K562 (cell line): ENCODE results near the gene SPATA32. TPM values are rescaled to one million over a fixed set of nuclear protein-coding genes. Genes with fewer than 3 reads are reported as not detected.

Experiments used
- ATAC-seq: fragments of 200-7000 bp; cut with Tn5 transposase; 3 replicates; pipeline ENCODE4 v1.9.1; 2020; ENCODE audit warnings: moderate library complexity
- BruUV-seq: library from RNA; stranded (reverse); fragments of 400-500 nt; replicated peaks from 2 replicates; lab custom pipeline; 2021; lab: Mats Ljungman, UMichigan
- CTCF ChIA-PET: fragments of 300-600 bp; formaldehyde crosslinking; extraction: SDS; loops from one replicate; lab custom pipeline; 2021; ENCODE audit warnings: low intra/inter-chr PET ratio; lab: Yijun Ruan, JAX
- POLR2A ChIA-PET: fragments of 300-600, 350-650 bp; sonication (Branson Sonifier 250); formaldehyde crosslinking; extraction: SDS; loops from one replicate; lab custom pipeline; 2021; ENCODE audit warnings: antibody characterized with exemption, inconsistent platforms; lab: Yijun Ruan, JAX
- DNase-seq, 4 experiments: peaks; one replicate each; pipeline versions ENCODE4 v3.0.0 to v3.0.0-alpha.2; 2011 to 2018; ENCODE audit warnings: low spot score in 3 of 4, mixed read lengths in 3 of 4; ENCODE audit errors: extremely low read depth in 1 of 4
- FAIRE-seq: peaks from 2 replicates; lab custom pipeline; 2011; peaks lifted over from hg19 to GRCh38; lab: Jason Lieb, UNC
- H2AFZ ChIP-seq: 2 replicates; pipeline ENCODE4 v1.6.0; 2011; ENCODE audit warnings: low read depth, low read length, control low read depth, inconsistent platforms
- H3K27ac ChIP-seq: fragments of 200-600 bp; 3 replicates; pipeline ENCODE4 v1.8.0; 2011; ENCODE audit warnings: low read depth, mild to moderate bottlenecking, control low read depth, inconsistent platforms, low read length, moderate library complexity, mixed read lengths; ENCODE audit errors: extremely low read depth
- H3K27me3 ChIP-seq, 2 experiments: fragments of 300-600 bp in 1 of 2; 2 replicates in 1 of 2; 3 replicates in 1 of 2; pipeline versions ENCODE4 v1.6.0 to v1.8.0; 2011; ENCODE audit warnings: inconsistent platforms in 2 of 2, low read length in 2 of 2, mild to moderate bottlenecking in 1 of 2, mixed read lengths in 1 of 2, moderate library complexity in 1 of 2; ENCODE audit not compliant: control insufficient read depth in 2 of 2, insufficient read depth in 2 of 2
- H3K36me3 ChIP-seq: fragments of 300-600 bp; 3 replicates; pipeline ENCODE4 v1.8.0; 2011; ENCODE audit warnings: mild to moderate bottlenecking, low read length, inconsistent platforms; ENCODE audit not compliant: control insufficient read depth, insufficient read depth
- H3K4me1 ChIP-seq, 2 experiments: fragments of 200-600 bp in 1 of 2; replicated peaks in 1 of 2; 2 replicates in 1 of 2; 3 replicates in 1 of 2; pipeline versions ENCODE4 v1.5.1 to v1.8.0; 2011; ENCODE audit warnings: inconsistent platforms in 2 of 2, low read length in 2 of 2, mild to moderate bottlenecking in 1 of 2, mixed read lengths in 1 of 2, moderate library complexity in 1 of 2; ENCODE audit not compliant: control insufficient read depth in 2 of 2, insufficient read depth in 2 of 2
- H3K4me2 ChIP-seq: 2 replicates; pipeline ENCODE4 v1.6.1; 2011; ENCODE audit warnings: low read length, control low read depth, inconsistent platforms, mixed read lengths; ENCODE audit not compliant: insufficient read depth
- H3K4me3 ChIP-seq: fragments of 200-600 bp; sonication (generic), shearing (Covaris generic); 2 replicates; pipeline ENCODE4 v1.5.1; 2016; ENCODE audit warnings: control low read depth, inconsistent platforms
- H3K79me2 ChIP-seq: fragments of 200-600 bp; 3 replicates; pipeline ENCODE4 v1.8.0; 2011; ENCODE audit warnings: low read length, inconsistent platforms; ENCODE audit not compliant: control insufficient read depth, insufficient read depth
- H3K9ac ChIP-seq, 2 experiments: 2 replicates each; pipeline versions ENCODE4 v1.6.0 to v1.6.1; 2011; ENCODE audit warnings: low read depth in 2 of 2, low read length in 2 of 2, control low read depth in 1 of 2, inconsistent platforms in 1 of 2, mild to moderate bottlenecking in 1 of 2, mixed read lengths in 1 of 2; ENCODE audit not compliant: insufficient read depth in 1 of 2
- H3K9me1 ChIP-seq: one replicate; pipeline ENCODE4 v1.6.0; 2011; ENCODE audit warnings: inconsistent platforms, mild to moderate bottlenecking, low read length, moderate library complexity; ENCODE audit not compliant: control insufficient read depth, insufficient read depth
- H3K9me3 ChIP-seq: replicated peaks from 2 replicates; pipeline ENCODE4 v1.5.1; 2011; ENCODE audit warnings: low read depth, low read length, inconsistent platforms; ENCODE audit not compliant: control insufficient read depth, insufficient read depth
- H4K20me1 ChIP-seq: replicated peaks from 2 replicates; pipeline ENCODE4 v1.6.1; 2011; ENCODE audit warnings: low read length, inconsistent platforms, mixed read lengths; ENCODE audit not compliant: control insufficient read depth, insufficient read depth
- ARID3A ChIP-seq: IDR thresholded peaks from 2 replicates; pipeline ENCODE4 v1.6.1; 2012; ENCODE audit warnings: low read depth, low read length, improper control_type of control experiment, borderline replicate concordance
- BMI1 ChIP-seq: fragments of 150-350 bp; IDR thresholded peaks from 2 replicates; pipeline ENCODE4 v1.6.1; 2014; ENCODE audit warnings: low read length
- CEBPG ChIP-seq, 3 experiments: fragments of 200-800 bp in 1 of 3; sonication (Bioruptor generic) in 1 of 3; sonication (generic) in 1 of 3; formaldehyde crosslinking in 1 of 3; IDR thresholded peaks in 2 of 3; conservative IDR thresholded peaks in 1 of 3; 2 replicates each; pipeline versions ENCODE4 v1.6.1 to v1.8.0; 2016 to 2022; ENCODE audit warnings: missing compliant biosample characterization in 2 of 3, missing genetic modification characterization in 2 of 3, mild to moderate bottlenecking in 1 of 3, missing genetic modification reagents in 1 of 3
- FUS ChIP-seq: fragments of 200-400 bp; formaldehyde crosslinking; optimal IDR thresholded peaks from 2 replicates; pipeline ENCODE3; 2017; ENCODE audit warnings: low read depth, low read length
- WGBS: fragments of 100-300 bp; shearing (Covaris generic); methylation state at CpG from one replicate; pipeline ENCODE4 v1.1.6; 2016; ENCODE audit warnings: low coverage, mixed read lengths; ENCODE audit not compliant: insufficient coverage; ENCODE audit errors: missing lambda C conversion rate; 5-methylcytosine and 5-hydroxymethylcytosine counted together
- in situ Hi-C: fragments of 300-500 bp; cut with MboI; formaldehyde crosslinking; loops from 4 replicates; pipeline ENCODE4 v1.15.0; 2018; ENCODE audit warnings: inconsistent platforms, mixed read lengths
- intact Hi-C: fragments of 100-400 bp; cut with micrococcal nuclease; formaldehyde crosslinking; loops from 2 replicates; pipeline ENCODE4 v1.14.2; 2022
- polyA plus RNA-seq, 8 experiments: library from polyadenylated mRNA; depleted of rRNA in 4 of 8; stranded (reverse) in 5 of 8; unstranded in 3 of 8; fragments of >200 nt; fragmentation: Nextera tagmentation in 2 of 8; fragmentation: Illumina TruSeq in 1 of 8; extraction: Ambion mirVana in 2 of 8; extraction: Trizol in 1 of 8; gene quantifications; 2 replicates each; pipeline versions ENCODE4 v1.2.1 to v1.2.3, GENCODE V29; 2011 to 2014; ENCODE audit warnings: inconsistent platforms in 1 of 8, missing spikeins in 1 of 8
- total RNA-seq, 7 experiments: library from RNA; depleted of rRNA in 6 of 7; stranded (reverse); fragments of >200 nt in 6 of 7; fragmentation: Illumina TruSeq in 2 of 7; extraction: Trizol in 2 of 7; gene quantifications; 2 replicates each; pipeline versions ENCODE4 v1.2.1 to v1.2.3, GENCODE V29; 2011 to 2021; ENCODE audit warnings: low replicate concordance in 1 of 7

Gene SPATA32
- total and polyA plus RNA-seq, 9 of the 15 experiments (the other 6 are each of a cell fraction or from before 2014, with no cell fraction given), result 0.03 to 0.06 TPM; not detected in 7

GRCh38 chr17:45289301-45290268 lies 27.7 kb upstream of the SPATA32 start (continued):
- TF ChIP-seq CEBPG (CRISPR knock-in tag; IDR thresholded peaks at IDR 0.05) (no peak), CEBPG (tag; conservative IDR thresholded peaks at IDR 0.05 in 1 of 2, IDR thresholded peaks at IDR 0.05 in 1 of 2) (no peak), ARID3A (no peak)
- TF ChIP-seq, all 486 proteins: peak for 0

DNA sequence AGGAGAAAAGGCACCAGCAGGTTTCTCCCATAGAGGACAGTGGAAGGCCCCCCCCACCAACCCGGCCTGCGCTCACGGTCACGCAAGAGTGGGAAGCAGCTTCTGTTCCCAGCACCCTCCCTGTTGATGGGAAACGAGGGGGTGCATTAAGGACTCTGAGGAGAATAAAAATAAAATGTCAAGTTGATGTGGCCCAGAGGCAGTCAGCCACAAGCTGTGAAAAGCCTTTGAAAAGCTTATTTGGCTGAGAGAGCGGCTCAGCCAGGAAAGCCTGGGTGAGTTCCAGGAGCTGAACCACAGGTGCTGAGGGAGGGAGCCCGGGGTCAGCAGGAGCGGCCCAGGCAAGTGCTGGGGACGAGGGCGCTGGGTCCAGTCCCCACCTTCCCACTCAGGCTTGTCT lies 26.9 kb upstream of the SPATA32 start:
- Histone ChIP-seq H4K20me1 (peaks cover 20% of the 10 kb centered on the region), H3K36me3 (peaks cover 67% of the 10 kb centered on the region; the same call in 2 of the 3 replicates), H3K79me2 (peaks cover 4% of the 10 kb centered on the region; the same call in 1 of the 3 replicates), H3K4me1 (peaks cover 6 to 15% of the 10 kb centered on the region in 2 experiments), H3K4me2 (no peak overlapping the region), H2AFZ (no peak overlapping the region), H3K9me3 (no peaks in the 10 kb centered on the region), H3K27me3 (no peaks in the 10 kb centered on the region), H3K9ac (0 out of 4 replicates have a peak overlapping the region, but pooled peaks of 1 of the 2 experiments have one; percentile 37), H3K9me1 (no peaks in the 10 kb centered on the region), H3K4me3 (no peak overlapping the region), H3K27ac (no peak overlapping the region)
- no TSS peak for BruUV-seq
- ATAC-seq, result no peak
- no peak for DNase-seq
- in situ Hi-C loops (no loop called here), intact Hi-C loops (no loop called here)
- no peak for FAIRE-seq
- 91% methylated on average over 9 of the region's 10 CpGs for WGBS
- POLR2A ChIA-PET, result interaction anchor here (1.5 to 2.7 kb wide), 2 partner anchors 11 to 16 kb away, joined by 3 to 13 read pairs; no protein-coding TSS in a partner anchor
- CTCF ChIA-PET, result no interaction called here
- TF ChIP-seq FUS (no peak), BMI1 (no peak)
